HG02885 (cell line): Measurements from ENCODE around the gene C1orf94.

Source experiments
- ATAC-seq: cut with Tn5 transposase; IDR thresholded peaks from one replicate; pipeline ENCODE4 v1.9.1; 2021; ENCODE audit warnings: mild to moderate bottlenecking; ENCODE audit not compliant: unreplicated experiment, poor library complexity

The C1orf94 gene

GRCh38 chr1:34237151-34237815 is 60.6 kb downstream of the C1orf94 start:
- ATAC-seq: no peak

- no peak for ATAC-seq
Measured at GRCh38 chr1:34245967-34246366, 69.3 kb downstream of the C1orf94 start.

DNA sequence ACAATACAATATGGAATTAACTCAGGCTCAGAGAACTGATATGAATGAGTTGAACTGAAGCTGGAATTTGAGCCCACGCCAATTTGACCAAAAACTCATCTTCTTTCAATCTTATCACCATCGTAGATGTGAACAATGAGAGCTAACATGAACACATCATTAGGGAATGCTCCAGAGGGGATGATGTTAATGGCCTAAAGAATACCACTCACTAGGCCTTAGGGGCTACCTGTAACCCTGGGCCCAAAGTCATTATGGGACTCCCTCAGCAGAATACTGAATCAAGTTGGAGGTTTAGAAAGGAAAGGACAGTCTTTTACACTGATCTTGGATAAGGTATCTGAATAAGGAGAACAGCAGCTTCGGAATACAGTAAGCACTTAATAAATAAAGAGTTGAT is 73.6 kb downstream of the C1orf94 start:
- no peak for ATAC-seq

- ATAC-seq: no peak
Measured at GRCh38 chr1:34262023-34262853, 85.5 kb downstream of the C1orf94 start.

GRCh38 chr1:34262921-34263320 is 86.2 kb downstream of the C1orf94 start:
- no peak for ATAC-seq

GRCh38 chr1:34263406-34263805 is 86.7 kb downstream of the C1orf94 start:
- no peak for ATAC-seq

- ATAC-seq: no peak
Measured at GRCh38 chr1:34265396-34265795, 88.7 kb downstream of the C1orf94 start.

GRCh38 chr1:34266127-34266951 is 89.6 kb downstream of the C1orf94 start:
- no peak for ATAC-seq

GRCh38 chr1:34267326-34267725 is 90.6 kb downstream of the C1orf94 start:
- ATAC-seq: no peak

GRCh38 chr1:34268311-34268954 is 91.7 kb downstream of the C1orf94 start:
- ATAC-seq: no peak
